ENCODE measurements around the gene CAPN9. TPM values are rescaled to one million over a fixed set of nuclear protein-coding genes. Genes with fewer than 3 reads are reported as not detected.
"Not testable (repeated sequence)": the region's sequence is repeated elsewhere in the genome, so short reads cannot be mapped to it uniquely, and the experiment has no call there.

The CAPN9 gene
- total RNA-seq, 1 donor from 2014 or later: not detected

DNA sequence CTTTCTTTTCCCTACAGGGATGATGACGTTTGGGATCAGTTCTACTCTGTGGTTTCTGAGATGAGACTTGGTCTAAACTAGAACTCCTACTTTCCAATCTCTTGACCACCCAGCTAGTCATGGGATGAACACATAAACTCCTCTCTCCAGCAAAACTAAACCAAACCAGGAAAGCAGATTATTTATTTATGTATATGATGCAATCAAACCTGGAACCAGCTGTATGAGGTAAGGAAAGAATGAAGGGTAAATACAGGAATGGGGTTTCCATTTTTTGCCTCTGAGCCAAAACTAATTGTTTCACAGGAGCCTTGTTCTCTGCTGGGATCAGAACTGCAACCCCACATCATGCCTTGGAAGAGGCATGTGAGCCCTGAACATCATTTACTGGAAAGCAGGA is 29.9 kb upstream of the CAPN9 start:
- Mint-ChIP-seq H3K36me3 (ENCODE audit: low read depth) (peaks cover 6% of the 10 kb centered on the region), H3K4me3 (ENCODE audit: unreplicated experiment) (no peak overlapping the region), H3K27me3 (ENCODE audit: low read depth) (no peaks in the 10 kb centered on the region), H3K4me1 (ENCODE audit: low read depth) (peaks cover 36% of the 10 kb centered on the region), H3K9me3 (ENCODE audit: low read depth) (peaks cover 4% of the 10 kb centered on the region), H3K27ac (ENCODE audit: unreplicated experiment) (no peak overlapping the region)
- DNase-seq (ENCODE audit: low spot score): no peak
- TF ChIP-seq CTCF (IDR thresholded peaks at IDR 0.05): no peak

- not testable (repeated sequence) for H3K9me3 Mint-ChIP-seq (ENCODE audit: low read depth); H3K27me3 Mint-ChIP-seq (ENCODE audit: low read depth); DNase-seq (ENCODE audit: low spot score); H3K4me3 Mint-ChIP-seq (ENCODE audit: unreplicated experiment); H3K27ac Mint-ChIP-seq (ENCODE audit: unreplicated experiment); H3K36me3 Mint-ChIP-seq (ENCODE audit: low read depth)
- H3K4me1 Mint-ChIP-seq (ENCODE audit: low read depth): peaks cover 35% of the 10 kb centered on the region
Observed at GRCh38 chr1:230721849-230722522, 25.2 kb upstream of the CAPN9 start.

- Mint-ChIP-seq H3K4me1 (ENCODE audit: low read depth) (peaks cover 54% of the 10 kb centered on the region), H3K4me3 (ENCODE audit: unreplicated experiment) (no peak overlapping the region), H3K9me3 (ENCODE audit: low read depth) (no peaks in the 10 kb centered on the region), H3K27ac (ENCODE audit: unreplicated experiment) (peak overlapping the region; percentile 83), H3K27me3 (ENCODE audit: low read depth) (no peaks in the 10 kb centered on the region), H3K36me3 (ENCODE audit: low read depth) (peaks cover 3% of the 10 kb centered on the region)
- TF ChIP-seq CTCF (IDR thresholded peaks at IDR 0.05): peak; percentile 18
- no peak for DNase-seq (ENCODE audit: low spot score)
Observed at GRCh38 chr1:230725256-230726012, 21.8 kb upstream of the CAPN9 start.

DNA sequence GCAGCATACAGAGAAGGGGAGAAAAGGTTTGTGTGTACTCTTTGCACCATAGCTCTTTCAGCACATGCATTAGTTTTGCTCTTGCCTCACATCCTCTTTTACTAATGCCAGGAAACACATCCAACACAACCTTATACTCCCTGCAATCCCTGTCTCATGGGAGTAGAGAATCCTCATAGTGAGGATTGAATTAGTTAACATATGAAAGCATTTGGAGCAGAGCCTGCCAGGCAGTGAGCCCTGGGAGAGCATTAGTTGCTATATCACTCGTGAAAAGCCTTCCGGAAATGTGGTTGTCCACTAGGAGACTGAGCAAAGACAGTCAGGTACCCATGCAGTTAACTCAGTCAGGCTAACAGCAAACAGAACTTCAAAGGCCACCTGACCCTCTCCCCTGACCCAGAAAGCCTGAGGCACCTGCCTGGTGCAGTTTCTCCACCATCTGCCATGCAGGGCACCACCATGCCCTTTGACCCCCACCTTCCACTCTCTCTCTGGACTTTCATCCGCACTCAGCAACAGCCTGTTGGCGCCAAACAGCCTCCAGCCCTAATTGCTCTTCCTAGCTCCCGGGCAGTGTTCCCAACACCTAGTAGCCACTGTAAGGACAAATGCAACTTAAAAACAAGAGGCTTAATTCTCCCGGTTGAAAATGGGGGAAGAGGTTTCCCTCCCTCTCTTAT is 18.3 kb upstream of the CAPN9 start:
- H3K9me3 Mint-ChIP-seq (ENCODE audit: low read depth): no peaks in the 10 kb centered on the region
- no peak overlapping the region for H3K4me3 Mint-ChIP-seq (ENCODE audit: unreplicated experiment)
- H3K36me3 Mint-ChIP-seq (ENCODE audit: low read depth): no peaks in the 10 kb centered on the region
- TF ChIP-seq CTCF (IDR thresholded peaks at IDR 0.05): no peak
- peaks cover 52% of the 10 kb centered on the region for H3K4me1 Mint-ChIP-seq (ENCODE audit: low read depth)
- H3K27me3 Mint-ChIP-seq (ENCODE audit: low read depth): peaks cover 2% of the 10 kb centered on the region
- no peak overlapping the region for H3K27ac Mint-ChIP-seq (ENCODE audit: unreplicated experiment)
- DNase-seq (ENCODE audit: low spot score): no peak

DNA sequence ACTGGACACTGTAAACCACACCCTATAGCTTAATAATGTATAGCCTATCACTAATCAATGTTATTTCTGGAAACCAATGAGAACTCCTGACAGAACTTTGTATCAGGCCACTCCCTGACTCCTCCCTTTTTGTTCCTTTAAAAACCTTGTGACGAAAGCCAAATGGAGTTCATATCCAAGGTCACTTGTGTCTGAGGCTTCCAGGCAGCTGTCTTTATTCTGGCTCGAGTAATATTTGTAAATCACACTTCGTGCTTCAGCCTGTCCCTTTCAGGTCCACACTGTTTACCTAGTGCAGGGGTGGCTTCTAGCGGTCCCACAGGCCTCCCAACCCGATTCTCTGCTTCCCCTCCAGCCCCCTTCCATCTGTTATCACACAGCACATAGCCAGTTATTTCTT is 16.2 kb upstream of the CAPN9 start:
- no peak for DNase-seq (ENCODE audit: low spot score)
- Mint-ChIP-seq H3K4me3 (ENCODE audit: unreplicated experiment) (no peak overlapping the region), H3K36me3 (ENCODE audit: low read depth) (no peaks in the 10 kb centered on the region), H3K27ac (ENCODE audit: unreplicated experiment) (peak overlapping the region; percentile 58), H3K9me3 (ENCODE audit: low read depth) (no peaks in the 10 kb centered on the region), H3K27me3 (ENCODE audit: low read depth) (peaks cover 6% of the 10 kb centered on the region), H3K4me1 (ENCODE audit: low read depth) (peaks cover 36% of the 10 kb centered on the region)
- no peak for TF ChIP-seq CTCF (IDR thresholded peaks at IDR 0.05)
